ENCODE results near the gene COX8C.
"Not testable (repeated sequence)": the region's sequence is repeated elsewhere in the genome, so short reads cannot be mapped to it uniquely, and the experiment has no call there.

Gene COX8C

DNA sequence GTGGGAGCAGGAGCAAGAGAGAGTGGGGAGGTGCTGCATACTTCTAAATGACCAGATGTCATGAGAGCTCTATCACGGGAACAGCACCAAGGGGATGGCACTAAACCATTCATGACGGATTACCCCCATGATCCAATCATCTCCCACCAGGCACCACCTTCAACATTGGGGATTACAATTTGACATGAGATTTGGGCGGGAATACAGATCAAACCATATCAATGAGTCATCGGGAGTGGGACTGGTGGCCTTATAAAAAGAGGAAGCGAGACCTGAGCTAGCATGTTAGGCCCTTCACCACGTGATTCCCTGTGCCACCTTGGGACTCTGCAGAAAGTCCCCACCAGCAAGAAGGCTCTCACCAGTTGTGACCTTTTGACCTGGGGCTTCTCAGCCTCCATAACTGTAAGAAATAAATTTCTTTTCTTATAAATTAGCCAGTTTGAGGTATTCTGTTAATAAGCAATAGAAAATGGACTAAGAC lies 28.7 kb downstream of the COX8C start:
- DNase-seq = no peak

DNA sequence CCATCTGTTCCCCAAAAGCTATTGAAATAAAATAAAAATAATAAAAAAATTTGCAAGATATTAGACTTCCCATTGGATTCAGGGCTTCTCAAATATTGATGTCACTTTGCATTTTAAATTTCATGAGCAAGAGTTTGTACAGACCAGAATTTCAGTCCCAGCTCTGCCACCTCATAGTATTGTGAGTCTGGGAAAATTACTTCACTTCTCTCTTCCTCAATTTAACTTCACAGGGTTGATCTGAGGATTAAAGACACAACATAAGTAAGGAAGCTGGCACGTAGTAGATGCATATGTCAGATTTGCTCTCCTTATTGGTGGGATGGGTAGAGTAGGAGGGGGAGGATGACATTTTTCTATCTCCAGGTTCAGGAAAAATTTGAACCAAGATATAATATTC lies 32.8 kb downstream of the COX8C start:
- DNase-seq = no peak

DNA sequence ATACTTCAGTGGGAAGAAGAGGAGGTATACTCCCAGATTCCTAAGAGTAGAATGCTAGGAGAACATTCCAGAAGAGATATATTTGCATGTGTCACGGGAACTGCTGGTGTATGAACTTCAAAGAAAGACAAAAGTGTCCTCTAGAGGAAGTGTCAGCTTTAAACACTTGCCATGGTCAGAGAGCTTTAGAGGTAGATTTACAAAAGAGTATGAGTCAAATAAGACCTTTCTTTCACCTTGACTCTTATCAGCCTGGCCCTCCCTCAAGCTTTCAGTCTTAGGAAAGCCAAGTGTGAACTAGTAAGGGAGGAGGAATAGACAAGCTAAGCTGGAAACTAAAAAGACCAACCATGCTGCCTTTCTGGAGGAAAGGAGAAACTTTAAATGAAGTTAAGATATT lies 34.7 kb downstream of the COX8C start:
- no peak for DNase-seq

DNA sequence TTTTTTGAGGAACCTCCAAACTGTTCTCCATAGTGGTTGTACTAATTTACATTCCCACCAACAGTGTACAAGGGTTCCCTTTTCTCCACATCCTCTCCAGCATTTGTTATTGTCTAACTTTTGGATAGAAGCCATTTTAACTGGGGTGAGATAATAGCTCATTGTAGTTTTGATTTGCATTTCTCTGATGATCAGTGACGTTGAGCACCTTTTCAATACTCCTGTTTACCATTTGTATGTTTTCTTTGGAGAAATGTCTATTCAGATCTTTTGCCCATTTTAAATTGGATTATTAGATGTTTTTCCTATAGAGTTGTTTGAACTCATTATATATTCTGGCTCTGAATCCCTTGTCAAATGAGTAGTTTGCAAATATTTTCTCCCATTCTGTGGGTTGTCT lies 37.3 kb downstream of the COX8C start:
- not testable (repeated sequence) for DNase-seq

DNA sequence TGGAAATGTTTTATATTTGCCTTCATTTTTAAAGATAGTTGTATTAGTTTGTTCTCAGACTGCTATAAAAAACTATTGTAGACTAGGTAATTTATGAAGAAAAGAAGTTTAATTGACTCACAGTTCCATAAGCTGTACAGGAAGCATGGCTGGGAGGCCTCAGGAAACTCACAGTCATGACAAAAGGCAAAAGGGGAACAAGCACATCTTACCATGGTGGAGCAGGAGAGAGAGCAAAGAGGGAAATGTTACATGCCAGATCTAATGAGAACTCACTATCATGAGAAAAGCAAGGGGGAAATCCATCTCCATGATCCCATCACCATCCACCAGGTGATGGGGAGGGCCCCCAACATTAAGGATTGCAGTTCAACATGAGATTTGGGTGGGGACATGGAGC lies 48.2 kb downstream of the COX8C start:
- no peak for DNase-seq

DNA sequence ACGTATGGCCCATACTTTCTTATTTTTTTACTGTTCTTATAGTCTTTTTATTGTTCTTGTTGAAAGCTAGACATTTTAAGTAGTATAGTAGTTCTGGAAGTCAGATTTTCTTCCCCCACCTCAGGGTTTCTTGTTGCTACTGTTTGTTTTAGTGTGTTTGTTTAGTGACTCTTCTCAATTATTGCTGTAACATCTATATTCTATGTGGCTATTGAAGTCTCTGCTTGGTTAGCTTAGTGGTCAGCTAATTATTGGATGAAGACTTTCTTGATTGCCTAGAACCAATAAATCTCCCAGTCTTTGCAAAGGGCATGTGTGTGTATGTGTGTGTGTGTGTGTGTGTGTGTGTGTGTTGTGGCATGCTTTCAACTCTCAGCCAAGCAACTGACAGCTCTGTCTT lies 49.5 kb downstream of the COX8C start:
- no peak for DNase-seq
